HCEC 1CT (cell line): Measurements from ENCODE around the gene SERPINA12.
"Not testable (repeated sequence)": the region's sequence is repeated elsewhere in the genome, so short reads cannot be mapped to it uniquely, and the experiment has no call there.

Experiments
- DNase-seq: peaks from one replicate; pipeline ENCODE4 v3.0.0-alpha.2; 2017

Gene SERPINA12

DNA sequence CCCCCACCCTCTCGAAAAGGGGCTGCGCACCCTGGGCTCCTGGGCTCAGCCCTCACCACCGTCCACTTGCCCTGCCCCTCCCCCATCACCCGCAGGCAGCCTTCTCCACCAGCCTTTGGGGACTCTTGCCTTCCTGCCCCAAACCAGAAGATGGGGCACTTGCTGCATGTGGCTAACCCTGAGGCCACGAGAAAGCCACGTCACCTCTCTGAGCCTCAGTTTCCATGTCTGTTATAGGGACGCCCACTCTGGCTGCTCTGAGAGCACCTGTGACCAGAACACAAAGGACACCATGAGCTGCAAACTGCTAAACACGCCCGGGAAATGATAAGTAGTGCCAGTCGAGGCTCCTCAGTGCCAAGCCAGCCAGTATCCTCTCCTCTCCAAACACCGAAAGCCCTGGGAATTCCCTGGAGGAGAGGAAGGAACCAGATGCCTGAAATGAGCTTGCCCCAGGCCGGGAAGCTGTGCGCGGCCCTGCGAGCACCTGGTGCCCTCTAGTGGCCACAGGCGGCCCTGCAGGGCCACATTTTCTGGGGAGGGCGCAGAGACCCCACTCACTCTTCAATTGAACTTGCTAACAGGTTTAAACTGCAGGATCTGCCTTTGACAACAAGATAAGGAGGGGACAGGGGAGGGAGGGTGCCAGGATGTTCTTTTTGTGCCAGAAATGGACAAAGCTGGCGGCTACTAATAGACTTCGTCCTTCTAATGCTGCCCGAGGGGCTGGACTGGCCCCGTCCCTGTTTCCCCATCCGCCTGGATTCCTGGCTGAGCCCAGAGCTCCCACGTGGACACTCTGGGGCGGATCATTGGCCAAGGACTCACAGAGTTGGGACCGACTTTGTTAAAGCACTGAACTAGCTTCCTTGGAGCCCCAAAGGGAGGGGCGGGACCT, 23.1 kb downstream of the SERPINA12 start:
- DNase-seq: peak; percentile 18

DNA sequence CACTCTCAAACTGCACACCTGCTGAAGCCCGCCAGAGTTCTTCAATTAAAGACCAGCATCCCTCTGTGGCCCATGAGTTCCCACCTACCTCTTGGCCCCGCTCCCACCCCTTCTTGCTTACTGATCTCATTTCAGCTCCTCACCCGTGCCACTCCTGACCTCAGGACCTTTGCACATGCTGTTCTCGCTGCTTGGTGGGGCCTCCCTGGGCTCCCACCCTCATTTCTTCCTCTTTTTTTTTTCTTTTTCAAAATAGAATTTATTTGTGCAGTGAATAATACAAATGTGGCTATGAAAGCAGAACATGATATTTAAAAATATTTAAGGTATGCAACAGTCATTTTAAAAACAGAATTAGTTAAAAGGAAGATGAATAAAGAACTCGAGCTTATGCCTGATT, 24.8 kb downstream of the SERPINA12 start:
- DNase-seq: no peak

DNA sequence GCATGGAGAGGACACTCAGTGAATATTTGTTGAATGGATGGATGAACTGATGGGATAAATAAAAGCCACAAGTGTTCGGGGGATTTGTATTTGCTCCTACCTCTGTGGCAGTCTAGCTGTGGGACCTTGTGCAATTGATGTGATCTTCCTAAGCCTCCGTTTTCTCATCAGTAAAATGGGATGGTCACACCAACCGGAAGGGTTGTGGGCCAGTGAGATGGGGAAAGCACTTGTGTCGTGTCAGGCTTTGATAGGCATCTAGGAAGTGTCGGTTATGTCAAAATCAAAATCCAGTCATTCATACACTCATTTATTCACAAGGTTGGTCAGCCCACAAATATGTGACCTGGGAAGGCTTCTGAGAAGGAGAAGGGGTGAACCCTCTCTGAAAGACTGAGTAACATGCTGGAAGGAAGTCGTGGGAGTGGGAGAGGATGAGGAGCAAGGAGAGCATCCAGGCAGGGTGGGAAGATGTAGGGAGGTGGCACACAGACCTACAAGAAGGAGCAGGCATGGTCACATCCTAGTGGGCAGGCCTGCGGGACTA, 25.5 kb downstream of the SERPINA12 start:
- no peak for DNase-seq

DNA sequence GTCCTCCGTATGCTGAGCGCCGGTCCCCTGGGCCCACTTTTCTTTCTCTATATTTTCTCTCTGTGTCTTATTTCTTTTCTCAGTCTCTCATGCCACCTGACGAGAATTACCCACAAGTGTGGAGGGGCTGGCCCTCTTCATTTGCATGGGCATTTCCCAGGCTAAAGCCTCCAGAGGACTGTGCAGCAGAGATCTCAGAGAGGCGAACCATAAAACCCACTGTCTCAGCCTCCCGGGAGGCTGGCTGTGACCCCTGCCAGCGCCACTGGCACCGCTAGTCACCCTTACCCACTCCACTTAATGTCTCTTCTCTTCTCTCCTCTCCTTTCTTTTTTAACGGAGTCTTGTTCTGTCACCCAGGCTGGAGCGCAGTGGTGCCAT, 26.2 kb downstream of the SERPINA12 start:
- no peak for DNase-seq

DNA sequence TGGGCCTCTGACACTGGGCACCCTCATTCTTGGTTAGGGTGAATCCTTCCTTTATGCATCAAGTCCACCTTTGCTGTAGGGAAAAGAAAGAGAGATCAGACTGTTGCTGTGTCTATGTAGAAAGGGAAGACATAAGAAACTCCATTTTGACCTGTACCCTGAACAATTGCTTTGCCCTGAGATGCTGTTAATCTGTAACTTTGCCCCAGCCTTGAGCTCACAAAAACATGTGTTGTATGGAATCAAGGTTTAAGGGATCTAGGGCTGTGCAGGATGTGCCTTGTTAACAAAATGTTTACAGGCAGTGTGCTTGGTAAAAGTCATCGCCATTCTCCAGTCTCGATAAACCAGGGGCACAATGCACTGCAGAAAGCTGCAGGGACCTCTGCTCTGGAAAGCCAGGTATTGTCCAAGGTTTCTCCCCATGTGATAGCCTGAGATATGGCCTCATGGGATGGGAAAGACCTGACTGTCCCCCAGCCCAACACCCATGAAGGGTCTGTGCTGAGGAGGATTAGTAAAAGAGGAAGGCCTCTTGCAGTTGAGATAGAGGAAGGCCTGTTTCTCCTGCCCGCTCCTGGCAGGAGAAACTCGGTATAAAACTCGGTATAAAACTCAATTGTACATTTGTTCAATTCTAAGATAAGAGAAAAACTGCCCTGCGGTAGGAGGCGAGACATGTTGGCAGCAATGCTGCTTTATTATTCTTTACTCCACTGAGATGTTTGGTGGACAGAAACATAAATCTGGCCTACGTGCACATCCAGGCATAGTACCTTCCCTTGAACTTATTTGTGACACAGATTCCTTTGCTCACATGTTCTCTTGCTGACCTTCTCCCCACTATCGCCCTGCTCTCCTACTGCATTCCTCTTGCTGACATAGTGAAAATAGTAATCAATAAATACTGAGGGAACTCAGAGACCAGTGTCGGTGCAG, 26.9 kb downstream of the SERPINA12 start:
- not testable (repeated sequence) for DNase-seq

DNA sequence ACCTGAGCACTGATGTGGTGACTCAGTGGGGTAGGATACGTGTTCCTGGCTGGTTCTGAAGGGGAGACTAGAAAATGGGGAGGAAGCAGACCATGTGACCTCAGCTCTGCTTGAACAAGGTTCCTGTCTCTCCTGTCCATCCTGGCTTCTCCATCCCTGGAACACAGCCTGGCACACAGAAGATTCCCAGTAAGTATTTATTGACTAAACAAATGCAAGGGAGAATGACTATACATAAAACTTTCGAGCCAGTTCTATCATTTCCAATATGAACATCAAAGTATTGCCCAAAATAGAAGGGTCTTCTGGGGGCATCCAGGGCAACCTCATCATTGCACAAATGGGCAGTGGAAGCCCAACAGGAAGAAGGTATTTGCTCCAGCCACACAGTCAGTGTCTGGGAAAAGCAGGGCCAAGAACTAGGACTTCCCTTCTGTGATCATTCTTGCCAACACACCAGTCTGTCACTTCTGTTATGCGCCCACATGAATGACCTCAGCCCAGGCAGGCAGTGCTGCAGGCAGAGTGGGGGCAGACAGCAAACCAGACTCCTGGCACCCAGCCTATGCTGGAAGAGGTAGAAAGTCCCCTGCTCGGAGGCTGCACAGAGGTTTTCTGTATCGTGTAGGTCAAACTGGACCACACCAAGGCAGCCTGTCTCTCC, 27.7 kb downstream of the SERPINA12 start:
- DNase-seq: no peak

DNA sequence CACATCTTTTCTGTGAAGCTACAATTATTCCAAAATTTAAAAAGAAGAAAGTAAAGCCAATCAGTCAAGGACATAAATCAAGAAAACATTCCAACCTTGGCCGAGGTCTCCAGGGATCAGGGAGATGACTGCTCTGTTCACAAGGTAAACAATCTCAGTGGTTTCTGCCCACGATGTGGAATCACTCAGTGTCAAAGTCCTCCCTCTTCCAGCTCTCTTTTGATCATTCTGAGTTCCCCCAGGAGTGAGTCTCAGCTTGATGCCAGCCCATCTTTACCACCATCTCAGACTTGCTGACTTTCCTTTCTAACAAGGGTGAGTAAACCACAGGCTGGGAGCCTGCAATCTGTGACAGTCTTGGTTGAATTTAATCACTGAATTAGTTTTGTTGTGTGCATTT, 28.5 kb downstream of the SERPINA12 start:
- no peak for DNase-seq

DNA sequence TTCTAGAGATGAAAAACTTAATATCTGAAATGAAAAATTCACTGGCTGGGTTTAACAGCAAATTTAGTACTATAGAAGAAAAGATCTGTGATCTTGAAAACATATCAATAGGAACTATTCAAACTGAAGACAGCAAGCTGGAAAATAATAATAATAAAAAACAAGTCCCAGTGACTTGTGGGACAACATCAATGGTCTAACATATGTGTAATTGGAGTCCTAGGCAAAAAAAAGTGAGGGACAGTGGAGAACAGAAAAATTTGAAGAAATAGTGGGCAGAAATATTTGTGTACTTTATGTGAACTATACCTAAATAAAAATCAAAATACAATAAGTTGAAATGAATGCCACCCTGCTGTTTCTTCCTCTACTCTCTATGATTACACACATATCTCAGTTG, 30.8 kb downstream of the SERPINA12 start:
- no peak for DNase-seq

DNA sequence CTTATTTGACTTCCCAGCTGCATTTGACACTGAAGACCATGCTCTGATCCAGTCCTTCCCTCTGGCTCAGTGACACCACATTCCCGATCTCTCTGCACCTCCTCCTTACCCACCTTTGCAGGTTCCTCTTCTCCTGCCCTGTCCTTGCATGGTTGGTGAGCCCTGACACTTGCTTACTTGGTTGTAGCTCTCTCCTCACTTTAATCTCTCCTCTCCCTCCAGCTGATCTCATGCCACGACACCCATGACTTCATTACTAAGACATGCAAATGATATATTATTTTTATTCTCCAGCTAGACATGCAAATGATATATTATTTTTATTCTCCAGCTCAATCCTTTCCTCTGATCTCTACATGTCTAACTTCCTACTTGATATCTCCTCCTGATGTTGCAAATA, 33.2 kb downstream of the SERPINA12 start, which contains the start of gene SERPINA9:
Gene SERPINA9 (minus strand): TSS at position 175 of the 400 bp plus-strand sequence. CDS start 6,357 bp downstream, outside the sequence.
- DNase-seq: no peak

DNA sequence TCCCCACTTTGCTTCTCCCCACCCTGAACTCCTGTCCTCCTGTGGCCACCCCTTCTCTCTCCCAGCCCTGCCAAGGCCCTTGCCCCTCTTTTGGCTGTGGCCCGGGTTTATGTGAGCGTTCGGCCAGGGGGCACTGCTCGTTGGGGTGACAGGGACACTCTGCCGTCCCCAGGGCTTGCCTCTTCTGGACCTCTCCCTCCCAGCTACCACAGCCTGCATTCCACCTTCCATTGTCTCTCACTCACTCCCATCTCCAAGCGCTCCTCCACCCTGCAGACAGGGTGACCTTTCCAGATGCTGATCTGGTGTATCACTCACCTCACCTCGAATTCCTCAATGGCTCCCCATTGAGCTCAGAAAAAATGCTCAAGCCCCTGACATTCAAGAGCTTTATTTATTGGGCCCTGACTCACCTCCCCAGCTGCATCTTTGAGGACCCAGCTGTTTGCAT, 34.7 kb downstream of the SERPINA12 start:
- no peak for DNase-seq

DNA sequence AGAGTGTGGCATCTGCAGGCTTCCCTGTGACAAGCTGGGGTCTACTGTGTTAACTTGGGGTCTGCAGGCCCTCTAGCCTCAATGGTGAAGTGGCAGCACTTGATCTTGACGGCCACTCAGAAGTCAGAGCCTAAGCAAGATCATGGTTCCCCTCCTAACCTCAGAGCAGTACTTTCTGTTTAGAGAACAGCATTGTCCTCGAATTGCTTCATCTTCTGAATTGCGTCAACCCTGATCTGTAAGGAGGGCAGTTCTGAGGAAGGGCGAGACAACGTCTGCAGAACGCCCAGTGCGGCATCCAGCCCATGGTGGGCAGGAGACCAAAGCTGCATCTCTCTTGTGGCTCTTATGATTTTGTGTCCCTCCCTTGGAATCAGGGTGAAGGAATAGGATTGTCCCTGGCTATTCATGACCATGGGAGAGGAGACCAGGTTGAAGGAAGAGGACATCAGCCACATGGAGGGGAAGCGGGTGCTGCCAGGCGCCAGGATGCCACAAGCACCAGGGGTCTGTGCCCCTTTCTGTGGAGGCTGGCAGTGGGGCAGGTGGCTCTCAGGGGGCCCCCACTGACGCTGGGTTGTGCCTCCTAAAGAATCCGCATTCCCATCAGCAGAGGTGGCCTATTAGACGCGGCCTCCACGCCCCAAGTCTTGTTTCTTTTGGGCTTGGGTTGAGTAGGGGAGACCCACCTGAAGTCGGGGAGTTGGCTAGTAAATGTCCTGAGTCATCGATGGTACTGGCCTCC, 35.4 kb downstream of the SERPINA12 start:
- DNase-seq: no peak

DNA sequence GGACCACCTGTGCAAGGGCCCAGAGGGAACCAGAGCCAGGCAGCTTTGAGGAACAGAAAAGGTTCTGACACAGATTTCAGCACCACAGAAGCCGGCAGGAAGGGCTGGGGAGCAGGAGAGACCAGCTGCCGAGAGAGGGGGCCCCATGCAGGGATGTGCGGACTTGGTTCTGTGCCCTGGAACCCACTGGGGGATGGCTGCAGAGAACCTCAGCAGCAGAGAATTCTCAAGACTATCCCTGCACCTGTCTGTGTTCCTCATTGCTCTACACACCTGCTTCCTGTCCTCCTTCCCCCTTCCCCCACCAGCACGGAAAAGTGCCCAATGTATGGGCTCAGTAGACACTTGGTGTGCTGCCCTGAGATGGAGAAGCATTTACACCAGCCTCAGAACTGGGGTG, 36.4 kb downstream of the SERPINA12 start:
- DNase-seq: no peak

DNA sequence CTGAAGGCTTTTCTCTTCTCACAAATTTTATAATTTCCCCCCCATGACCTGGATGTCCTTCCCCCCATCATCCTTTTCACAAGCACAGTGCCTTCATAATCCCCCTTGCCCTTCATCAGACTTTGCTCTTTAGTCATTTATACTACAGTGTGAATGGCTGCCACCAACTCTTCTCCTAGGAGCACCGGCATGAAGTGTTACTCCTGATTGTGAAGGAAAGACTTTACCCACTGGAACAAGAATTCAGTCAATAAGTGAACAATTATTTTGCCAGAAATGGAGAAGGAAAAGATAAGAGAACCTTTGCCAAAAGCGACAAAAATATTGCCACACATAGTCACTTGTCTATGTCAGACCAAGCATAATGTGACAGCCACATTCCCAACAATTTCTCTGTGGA, 38.2 kb downstream of the SERPINA12 start:
- no peak for DNase-seq

DNA sequence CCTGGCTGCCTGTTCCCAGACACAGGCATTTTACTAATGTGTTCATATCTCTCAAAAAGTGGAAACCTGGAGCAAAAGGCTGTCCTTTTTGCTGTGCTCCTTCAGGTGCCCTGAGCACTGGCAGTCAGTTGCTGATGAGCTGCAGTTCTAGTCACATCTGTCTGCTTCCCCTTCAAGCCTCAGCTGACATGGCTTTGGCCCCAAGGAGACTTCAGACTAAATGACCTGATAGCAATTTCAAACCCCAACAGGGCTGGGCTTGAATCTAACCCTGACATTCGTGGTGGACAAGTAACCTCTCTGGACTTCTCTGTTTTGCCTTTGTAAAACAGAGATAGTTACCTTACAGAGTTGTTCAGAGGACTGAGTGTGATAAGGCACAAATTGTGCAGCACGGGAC, 39.0 kb downstream of the SERPINA12 start:
- DNase-seq: no peak

DNA sequence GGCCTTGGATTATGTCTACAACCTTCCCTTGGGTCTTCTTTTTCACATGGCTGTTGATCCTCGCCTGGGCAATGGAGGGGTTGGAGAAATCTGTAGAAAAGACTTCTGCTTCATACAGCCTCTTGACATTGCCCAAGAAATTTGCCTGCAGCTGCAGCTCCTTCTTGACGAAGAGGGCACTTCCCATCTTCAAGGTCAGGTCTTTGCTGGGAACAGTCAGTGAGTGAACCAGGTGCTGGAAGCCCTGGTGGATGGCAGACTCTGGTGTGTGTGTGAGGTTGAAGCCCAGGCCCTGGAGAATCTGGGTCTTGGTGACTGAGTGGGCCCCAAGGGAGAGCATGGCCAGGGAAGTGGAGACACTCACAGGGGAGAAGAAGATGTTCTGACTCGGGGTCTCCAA, 40.0 kb downstream of the SERPINA12 start:
- DNase-seq: no peak

DNA sequence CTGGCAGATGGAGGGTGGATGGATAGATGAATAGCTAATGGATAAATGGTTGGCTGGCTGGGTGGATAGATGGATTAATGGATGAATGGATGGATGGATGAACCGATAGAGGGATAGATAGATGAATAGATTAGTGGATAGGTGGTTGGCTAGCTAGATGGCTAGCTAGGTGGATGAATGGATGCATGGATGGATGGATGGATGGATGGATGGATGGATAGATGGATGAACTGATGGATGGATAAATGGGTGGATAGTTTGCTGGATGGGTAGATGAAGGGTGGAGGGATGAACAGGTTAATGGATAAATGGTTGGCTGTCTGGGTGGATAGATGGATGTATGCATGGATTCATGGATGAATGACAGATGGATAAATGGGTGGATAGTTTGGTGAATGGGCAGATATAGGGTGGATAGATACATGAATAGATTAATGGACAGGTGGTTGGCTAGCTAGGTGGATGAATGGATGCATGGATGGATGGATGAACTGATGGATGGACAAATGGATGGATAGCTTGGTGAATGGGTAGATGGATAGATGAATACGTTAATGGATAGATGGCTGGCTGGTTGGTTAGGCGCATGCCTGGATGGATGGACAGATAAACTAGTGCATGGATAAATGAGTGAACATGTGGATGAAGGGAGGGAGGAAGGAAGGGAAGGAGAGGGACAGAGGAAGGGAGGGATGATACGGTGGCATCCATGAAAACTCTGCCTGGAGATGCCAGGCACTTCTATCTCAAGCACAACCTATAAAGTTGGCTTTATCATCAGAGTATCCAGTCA, 41.3 kb downstream of the SERPINA12 start:
- no peak for DNase-seq

DNA sequence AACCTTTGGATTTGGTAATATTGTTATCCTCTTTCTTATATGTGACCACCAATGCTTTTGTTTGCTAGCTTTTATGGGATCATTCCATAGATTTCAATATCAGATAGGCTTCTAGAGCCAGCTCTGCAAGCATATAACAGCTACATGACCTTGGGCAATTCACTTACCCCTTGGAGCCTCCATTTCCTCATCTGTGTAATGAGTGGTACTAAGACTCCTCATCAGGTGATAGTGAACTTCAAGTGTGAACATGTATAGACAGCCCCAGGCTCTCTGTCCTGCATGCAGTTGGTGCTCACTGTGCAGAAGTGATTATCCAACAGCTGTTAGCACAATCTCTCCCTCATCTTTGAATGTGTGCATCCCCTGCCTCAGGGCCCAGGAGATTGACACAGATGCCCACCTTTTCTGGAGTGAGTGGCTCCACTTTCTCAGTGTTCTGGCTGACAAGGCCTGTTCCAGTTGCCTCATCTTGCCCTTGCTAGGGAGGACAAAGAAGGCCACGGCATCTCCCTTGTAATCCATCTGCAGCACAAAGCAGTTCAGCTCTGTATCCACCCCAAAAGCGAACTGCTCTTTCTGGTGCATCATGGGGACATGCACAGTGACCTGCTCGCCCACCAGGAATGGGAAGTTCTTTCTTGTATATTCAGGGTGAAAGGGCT, 42.4 kb downstream of the SERPINA12 start:
- DNase-seq: no peak

DNA sequence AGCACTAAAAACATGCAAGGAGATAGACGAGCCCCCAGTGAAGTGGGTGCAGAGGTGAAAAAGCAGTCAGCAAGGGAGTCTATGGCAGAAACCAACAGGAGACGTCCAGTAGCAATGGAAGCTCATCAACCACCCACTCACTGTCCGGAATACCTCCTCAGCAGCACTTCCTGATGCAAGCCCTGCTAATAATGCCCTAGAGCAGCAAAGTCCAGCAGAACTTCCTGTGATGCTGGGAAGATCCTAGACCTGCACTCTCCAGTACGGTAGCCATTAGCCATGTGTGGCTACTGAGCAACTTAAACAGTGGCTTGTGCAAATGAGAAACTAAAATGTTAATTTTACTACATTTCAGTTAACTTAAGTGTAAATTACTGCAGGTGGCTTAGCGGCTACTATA, 44.2 kb downstream of the SERPINA12 start:
- DNase-seq: no peak

DNA sequence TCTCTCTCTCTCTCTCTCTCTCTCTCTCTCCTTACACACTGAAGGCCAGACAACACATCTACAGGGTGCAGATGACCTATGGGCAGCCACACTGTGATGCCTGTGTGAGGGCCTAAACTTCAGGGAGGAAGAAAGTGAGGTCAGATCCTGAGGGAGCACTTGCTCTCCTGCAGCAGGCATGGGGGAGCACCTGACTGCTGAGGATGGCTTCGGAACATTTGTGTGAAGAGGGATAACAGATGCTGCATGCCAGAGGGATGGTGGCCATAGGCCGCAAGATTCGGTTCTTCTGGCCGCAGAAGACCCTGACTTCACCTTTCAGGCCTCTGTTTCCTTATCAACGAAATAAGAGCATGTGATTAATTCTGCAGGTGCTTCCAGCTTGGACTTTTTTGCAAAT, 45.0 kb downstream of the SERPINA12 start:
- no peak for DNase-seq

DNA sequence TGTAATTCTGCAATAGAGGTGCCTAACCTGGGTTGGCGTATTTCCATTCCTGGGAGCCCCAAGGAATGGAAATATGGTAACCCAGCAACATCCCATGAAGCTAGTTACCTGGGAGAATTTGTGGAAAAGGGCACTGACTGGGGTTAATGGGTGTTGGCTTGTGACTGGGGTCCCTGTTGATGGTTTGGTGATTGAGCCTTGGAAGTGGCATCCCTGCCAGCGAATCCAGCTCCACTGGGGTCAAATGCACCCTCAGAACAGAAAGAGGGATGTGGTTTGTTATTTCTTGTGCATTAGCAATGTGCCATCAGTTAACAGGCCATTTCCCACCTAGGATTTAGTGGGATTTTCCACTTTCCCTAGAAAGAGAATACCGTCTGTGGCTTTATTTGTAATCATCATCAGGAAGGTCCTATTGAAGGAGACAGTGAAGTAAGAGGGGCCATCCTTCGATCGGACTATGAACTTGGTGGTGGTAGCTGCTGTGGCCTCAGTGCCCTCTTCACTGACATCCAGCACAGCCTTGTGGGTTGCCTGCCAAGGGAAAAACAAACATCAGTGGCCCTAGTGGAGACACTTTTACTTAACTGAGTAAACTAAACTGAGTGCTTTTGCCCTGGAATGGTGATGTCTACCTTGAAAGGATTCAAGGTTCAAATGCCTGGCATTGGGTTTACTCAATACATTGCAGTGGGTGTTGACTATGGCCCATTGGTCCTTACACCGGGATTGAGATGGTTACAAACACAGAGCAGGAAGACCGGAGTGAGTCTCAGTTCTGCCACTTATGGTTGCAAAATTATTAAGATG, 46.3 kb downstream of the SERPINA12 start:
- DNase-seq: no peak
